GM18870 (cell line): ENCODE measurements around the gene PRKCQ.

Experiments
- ATAC-seq: cut with Tn5 transposase; IDR thresholded peaks from one replicate; pipeline ENCODE4 v1.9.1; 2021; ENCODE audit warnings: moderate library complexity; ENCODE audit not compliant: unreplicated experiment

PRKCQ gene

GRCh38 chr10:6579904-6580278 lies at the start of gene PRKCQ:
Gene PRKCQ, minus strand, starts transcription at chr10:6580276. Its CDS starts 65,141 bp downstream, at chr10:6515135.
- no peak for ATAC-seq

- no peak for ATAC-seq
Measured at GRCh38 chr10:6625428-6625827, 45.4 kb upstream of the PRKCQ start.

GRCh38 chr10:6624392-6624791 lies 44.3 kb upstream of the PRKCQ start:
- ATAC-seq, result no peak

GRCh38 chr10:6622921-6623320 lies 42.8 kb upstream of the PRKCQ start:
- ATAC-seq, result no peak

- ATAC-seq, result no peak
Measured at GRCh38 chr10:6621536-6621935, 41.5 kb upstream of the PRKCQ start.

- ATAC-seq, result no peak
Measured at GRCh38 chr10:6619660-6620059, 39.6 kb upstream of the PRKCQ start.

GRCh38 chr10:6618340-6618739 lies 38.3 kb upstream of the PRKCQ start:
- ATAC-seq, result no peak

- no peak for ATAC-seq
Measured at GRCh38 chr10:6617309-6618076, 37.4 kb upstream of the PRKCQ start.

- ATAC-seq, result no peak
Measured at GRCh38 chr10:6615971-6616370, 35.9 kb upstream of the PRKCQ start.

- ATAC-seq, result no peak
Measured at GRCh38 chr10:6612371-6612770, 32.3 kb upstream of the PRKCQ start.

- no peak for ATAC-seq
Measured at GRCh38 chr10:6610647-6611046, 30.6 kb upstream of the PRKCQ start.

GRCh38 chr10:6609625-6610024 lies 29.5 kb upstream of the PRKCQ start:
- ATAC-seq, result no peak

- no peak for ATAC-seq
Measured at GRCh38 chr10:6607778-6608177, 27.7 kb upstream of the PRKCQ start.

- ATAC-seq, result no peak
Measured at GRCh38 chr10:6607182-6607581, 27.1 kb upstream of the PRKCQ start.

GRCh38 chr10:6603142-6604125 lies 23.4 kb upstream of the PRKCQ start:
- ATAC-seq, result no peak

GRCh38 chr10:6602700-6603084 lies 22.6 kb upstream of the PRKCQ start:
- ATAC-seq, result no peak

GRCh38 chr10:6602026-6602699 lies 22.1 kb upstream of the PRKCQ start:
- ATAC-seq, result no peak

- no peak for ATAC-seq
Measured at GRCh38 chr10:6601246-6601805, 21.2 kb upstream of the PRKCQ start.

- no peak for ATAC-seq
Measured at GRCh38 chr10:6600224-6600987, 20.3 kb upstream of the PRKCQ start.

GRCh38 chr10:6598679-6599078 lies 18.6 kb upstream of the PRKCQ start:
- ATAC-seq, result no peak
